ENCODE measurements around the gene CCDC157.
"Not testable (repeated sequence)": the region's sequence is repeated elsewhere in the genome, so short reads cannot be mapped to it uniquely, and the experiment has no call there.

GRCh38 chr22:30338341-30338740, 18.5 kb upstream of the CCDC157 start:
- TF ChIP-seq EZH2phosphoT487, CTCF, EZH2 (IDR thresholded peaks at IDR 0.05): not testable (repeated sequence)

All from neural progenitor cell (in vitro differentiated cells).